ENCODE measurements around the gene PADI4.

DNA sequence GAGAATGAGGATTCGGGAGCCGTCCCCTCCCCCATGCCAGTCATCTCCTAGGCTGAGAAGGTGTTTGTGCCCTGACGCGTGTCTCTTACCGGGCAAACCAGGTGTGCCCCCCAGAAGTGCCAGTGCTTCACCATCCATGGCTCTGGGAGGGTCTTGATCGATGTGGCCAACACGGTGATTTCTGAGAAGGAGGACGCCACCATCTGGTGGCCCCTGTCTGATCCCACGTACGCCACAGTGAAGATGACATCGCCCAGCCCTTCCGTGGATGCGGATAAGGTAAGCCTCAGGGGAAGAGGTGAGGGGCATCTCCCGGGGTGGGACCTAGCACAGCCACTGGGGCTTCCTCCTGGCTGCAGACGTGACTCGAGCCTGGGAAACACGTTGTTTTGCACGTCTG lies 65.0 kb downstream of the PADI4 start:
- TF ChIP-seq ZNF8 (CRISPR knock-in tag; IDR thresholded peaks at IDR 0.05) (no peak), ARNTL (CRISPR knock-in tag; IDR thresholded peaks at IDR 0.05; ENCODE audit: borderline replicate concordance, low read depth) (no peak), RARB (CRISPR knock-in tag; IDR thresholded peaks at IDR 0.05) (no peak), CSRNP3 (CRISPR knock-in tag; IDR thresholded peaks at IDR 0.05) (no peak), TOX (CRISPR knock-in tag; IDR thresholded peaks at IDR 0.05; ENCODE audit: borderline replicate concordance) (no peak), BACH2 (CRISPR knock-in tag; IDR thresholded peaks at IDR 0.05; ENCODE audit: borderline replicate concordance) (no peak), ZFP3 (CRISPR knock-in tag; IDR thresholded peaks at IDR 0.05) (no peak), TCF4 (CRISPR knock-in tag; IDR thresholded peaks at IDR 0.05; ENCODE audit: borderline replicate concordance) (no peak), ZFP30 (CRISPR knock-in tag; IDR thresholded peaks at IDR 0.05) (no peak), OSR1 (CRISPR knock-in tag; IDR thresholded peaks at IDR 0.05) (no peak), ISL1 (CRISPR knock-in tag; IDR thresholded peaks at IDR 0.05) (no peak), PPARA (CRISPR knock-in tag; IDR thresholded peaks at IDR 0.05; ENCODE audit: borderline replicate concordance) (no peak)
- TF ChIP-seq, protein P1, sequence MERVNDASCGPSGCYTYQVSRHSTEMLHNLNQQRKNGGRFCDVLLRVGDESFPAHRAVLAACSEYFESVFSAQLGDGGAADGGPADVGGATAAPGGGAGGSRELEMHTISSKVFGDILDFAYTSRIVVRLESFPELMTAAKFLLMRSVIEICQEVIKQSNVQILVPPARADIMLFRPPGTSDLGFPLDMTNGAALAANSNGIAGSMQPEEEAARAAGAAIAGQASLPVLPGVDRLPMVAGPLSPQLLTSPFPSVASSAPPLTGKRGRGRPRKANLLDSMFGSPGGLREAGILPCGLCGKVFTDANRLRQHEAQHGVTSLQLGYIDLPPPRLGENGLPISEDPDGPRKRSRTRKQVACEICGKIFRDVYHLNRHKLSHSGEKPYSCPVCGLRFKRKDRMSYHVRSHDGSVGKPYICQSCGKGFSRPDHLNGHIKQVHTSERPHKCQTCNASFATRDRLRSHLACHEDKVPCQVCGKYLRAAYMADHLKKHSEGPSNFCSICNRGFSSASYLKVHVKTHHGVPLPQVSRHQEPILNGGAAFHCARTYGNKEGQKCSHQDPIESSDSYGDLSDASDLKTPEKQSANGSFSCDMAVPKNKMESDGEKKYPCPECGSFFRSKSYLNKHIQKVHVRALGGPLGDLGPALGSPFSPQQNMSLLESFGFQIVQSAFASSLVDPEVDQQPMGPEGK (CRISPR knock-in tag; IDR thresholded peaks at IDR 0.05; ENCODE audit: borderline replicate concordance), result no peak
- TF ChIP-seq, protein P2, sequence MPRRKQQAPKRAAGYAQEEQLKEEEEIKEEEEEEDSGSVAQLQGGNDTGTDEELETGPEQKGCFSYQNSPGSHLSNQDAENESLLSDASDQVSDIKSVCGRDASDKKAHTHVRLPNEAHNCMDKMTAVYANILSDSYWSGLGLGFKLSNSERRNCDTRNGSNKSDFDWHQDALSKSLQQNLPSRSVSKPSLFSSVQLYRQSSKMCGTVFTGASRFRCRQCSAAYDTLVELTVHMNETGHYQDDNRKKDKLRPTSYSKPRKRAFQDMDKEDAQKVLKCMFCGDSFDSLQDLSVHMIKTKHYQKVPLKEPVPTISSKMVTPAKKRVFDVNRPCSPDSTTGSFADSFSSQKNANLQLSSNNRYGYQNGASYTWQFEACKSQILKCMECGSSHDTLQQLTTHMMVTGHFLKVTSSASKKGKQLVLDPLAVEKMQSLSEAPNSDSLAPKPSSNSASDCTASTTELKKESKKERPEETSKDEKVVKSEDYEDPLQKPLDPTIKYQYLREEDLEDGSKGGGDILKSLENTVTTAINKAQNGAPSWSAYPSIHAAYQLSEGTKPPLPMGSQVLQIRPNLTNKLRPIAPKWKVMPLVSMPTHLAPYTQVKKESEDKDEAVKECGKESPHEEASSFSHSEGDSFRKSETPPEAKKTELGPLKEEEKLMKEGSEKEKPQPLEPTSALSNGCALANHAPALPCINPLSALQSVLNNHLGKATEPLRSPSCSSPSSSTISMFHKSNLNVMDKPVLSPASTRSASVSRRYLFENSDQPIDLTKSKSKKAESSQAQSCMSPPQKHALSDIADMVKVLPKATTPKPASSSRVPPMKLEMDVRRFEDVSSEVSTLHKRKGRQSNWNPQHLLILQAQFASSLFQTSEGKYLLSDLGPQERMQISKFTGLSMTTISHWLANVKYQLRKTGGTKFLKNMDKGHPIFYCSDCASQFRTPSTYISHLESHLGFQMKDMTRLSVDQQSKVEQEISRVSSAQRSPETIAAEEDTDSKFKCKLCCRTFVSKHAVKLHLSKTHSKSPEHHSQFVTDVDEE (CRISPR knock-in tag; IDR thresholded peaks at IDR 0.05), result no peak

Measured in SK-N-SH treated with all-trans-retinoic acid at 6 μM for 48 hours (cell line).